Gastroesophageal sphincter (tissue), 3 donors: ENCODE data around the gene ZNF738.

Experiments used
- POLR2A ChIP-seq, 2 donors: fragments of 450-650 bp; IDR thresholded peaks; one replicate each; pipeline ENCODE4 v1.6.1; 2017; ENCODE audit warnings: antibody characterized with exemption in 2 of 2, mild to moderate bottlenecking in 2 of 2, moderate library complexity in 1 of 2
- POLR2AphosphoS5 ChIP-seq: sonication (generic); formaldehyde crosslinking; IDR thresholded peaks from one replicate; pipeline ENCODE4 v1.6.1; 2017; ENCODE audit warnings: antibody characterized with exemption
- TF ChIP-seq, protein P1 (sequence below), 4 experiments: fragments of 200-600 bp in 2 of 4; fragments of 450-650 bp in 2 of 4; sonication (generic) in 1 of 4; IDR thresholded peaks; one replicate each; pipeline ENCODE4 v1.5.1; 2017 to 2019; ENCODE audit warnings: antibody characterized with exemption in 4 of 4, mild to moderate bottlenecking in 2 of 4, moderate library complexity in 2 of 4

DNA sequence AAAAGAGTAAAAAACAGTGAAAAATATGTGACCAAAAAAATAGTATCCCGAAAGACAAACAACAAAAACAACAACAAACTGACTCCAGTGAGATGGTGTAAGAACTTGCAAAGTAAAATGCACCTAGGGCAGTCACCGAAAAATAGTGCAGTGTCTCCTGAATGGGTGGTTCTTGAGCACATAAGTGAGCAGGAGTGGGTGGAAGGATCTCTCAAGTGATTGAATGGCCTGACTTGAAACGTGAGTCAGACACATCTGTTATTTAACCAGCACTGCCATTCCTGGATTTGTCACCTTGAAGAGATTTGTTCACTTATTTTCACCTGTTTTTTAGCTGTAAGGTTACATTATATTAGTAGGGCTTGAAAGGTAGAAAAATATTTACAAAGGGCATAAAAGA lies 3.5 kb downstream of the ZNF738 start:
- no peak for TF ChIP-seq POLR2A (IDR thresholded peaks at IDR 0.05)
- TF ChIP-seq, protein P1, sequence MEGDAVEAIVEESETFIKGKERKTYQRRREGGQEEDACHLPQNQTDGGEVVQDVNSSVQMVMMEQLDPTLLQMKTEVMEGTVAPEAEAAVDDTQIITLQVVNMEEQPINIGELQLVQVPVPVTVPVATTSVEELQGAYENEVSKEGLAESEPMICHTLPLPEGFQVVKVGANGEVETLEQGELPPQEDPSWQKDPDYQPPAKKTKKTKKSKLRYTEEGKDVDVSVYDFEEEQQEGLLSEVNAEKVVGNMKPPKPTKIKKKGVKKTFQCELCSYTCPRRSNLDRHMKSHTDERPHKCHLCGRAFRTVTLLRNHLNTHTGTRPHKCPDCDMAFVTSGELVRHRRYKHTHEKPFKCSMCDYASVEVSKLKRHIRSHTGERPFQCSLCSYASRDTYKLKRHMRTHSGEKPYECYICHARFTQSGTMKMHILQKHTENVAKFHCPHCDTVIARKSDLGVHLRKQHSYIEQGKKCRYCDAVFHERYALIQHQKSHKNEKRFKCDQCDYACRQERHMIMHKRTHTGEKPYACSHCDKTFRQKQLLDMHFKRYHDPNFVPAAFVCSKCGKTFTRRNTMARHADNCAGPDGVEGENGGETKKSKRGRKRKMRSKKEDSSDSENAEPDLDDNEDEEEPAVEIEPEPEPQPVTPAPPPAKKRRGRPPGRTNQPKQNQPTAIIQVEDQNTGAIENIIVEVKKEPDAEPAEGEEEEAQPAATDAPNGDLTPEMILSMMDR (IDR thresholded peaks at IDR 0.05), result no peak
- no peak for TF ChIP-seq POLR2AphosphoS5
